Astrocyte (in vitro differentiated cells and primary cell): ENCODE results near the gene HEATR3.

Experiments used
- CTCF ChIP-seq: IDR thresholded peaks from 2 replicates; pipeline ENCODE4 v1.5.1; 2011; ENCODE audit warnings: low read depth, mild to moderate bottlenecking, inconsistent platforms, low read length, moderate library complexity; ENCODE audit not compliant: insufficient read depth
- EZH2 ChIP-seq: IDR thresholded peaks from 2 replicates; pipeline ENCODE4 v1.6.1; 2012; ENCODE audit warnings: mild to moderate bottlenecking, low read length, inconsistent platforms; ENCODE audit not compliant: insufficient read depth

GRCh38 chr16:50065624-50066481 is at the start of gene HEATR3:
- TF ChIP-seq CTCF (no peak), EZH2 (no peak)
